CD4-positive, alpha-beta T cell (primary cell): ENCODE measurements around the gene PPARG. TPM values are rescaled to one million over a fixed set of nuclear protein-coding genes. Genes with fewer than 3 reads are reported as not detected.

Experiments used
- ATAC-seq: fragments of 200-7000 bp; cut with Tn5 transposase; one replicate; pipeline ENCODE4 v1.10.0; 2022; ENCODE audit warnings: mild to moderate bottlenecking; ENCODE audit not compliant: poor library complexity
- CTCF ChIA-PET: fragments of 350-600 bp; sonication (Branson Sonifier 250); formaldehyde crosslinking; loops from one replicate; lab custom pipeline; 2021; ENCODE audit warnings: antibody characterized with exemption, inconsistent platforms; lab: Charles Lee
- POLR2A ChIA-PET: fragments of 350-600 bp; sonication (Branson Sonifier 250); formaldehyde crosslinking; loops from one replicate; lab custom pipeline; 2021; ENCODE audit warnings: antibody characterized with exemption, inconsistent platforms; lab: Charles Lee
- DNase-seq, 14 experiments: peaks; one replicate each; pipeline ENCODE4 v3.0.0-alpha.2; 2013 to 2020; ENCODE audit warnings: mixed read lengths in 2 of 14
- H3K27ac ChIP-seq, 2 donors: one replicate each; pipeline versions ENCODE4 v1.5.1 to v1.7.0; 2013; ENCODE audit warnings: low read length in 2 of 2, low read depth in 1 of 2, mild to moderate bottlenecking in 1 of 2
- H3K27me3 ChIP-seq, 2 experiments: 1 replicate in 1 of 2; 2 replicates in 1 of 2; pipeline versions ENCODE4 v1.6.1 to v1.7.0; 2013; ENCODE audit warnings: low read length in 2 of 2, control low read depth in 1 of 2, mild to moderate bottlenecking in 1 of 2, moderate library complexity in 1 of 2; ENCODE audit not compliant: insufficient read depth in 2 of 2, control insufficient read depth in 1 of 2
- H3K36me3 ChIP-seq: one replicate; pipeline ENCODE4 v1.6.1; 2013; ENCODE audit warnings: low read length, control low read depth; ENCODE audit not compliant: insufficient read depth
- H3K4me1 ChIP-seq: one replicate; pipeline ENCODE4 v1.6.1; 2013; ENCODE audit warnings: low read length, control low read depth; ENCODE audit not compliant: insufficient read depth
- H3K4me3 ChIP-seq: one replicate; pipeline ENCODE4 v1.5.1; 2013; ENCODE audit warnings: mild to moderate bottlenecking, low read length, moderate library complexity
- H3K9me3 ChIP-seq, 2 experiments: 1 replicate in 1 of 2; 2 replicates in 1 of 2; pipeline versions ENCODE4 v1.6.1 to v1.7.0; 2013; ENCODE audit warnings: low read length in 2 of 2, mild to moderate bottlenecking in 2 of 2, control low read depth in 1 of 2, moderate library complexity in 1 of 2; ENCODE audit not compliant: control insufficient read depth in 1 of 2, insufficient read depth in 1 of 2
- H3K27ac Mint-ChIP-seq: one replicate; pipeline ENCODE4 v1.8.0; 2020; ENCODE audit warnings: mixed read lengths
- H3K27me3 Mint-ChIP-seq: one replicate; pipeline ENCODE4 v1.8.0; 2021; ENCODE audit warnings: mixed read lengths
- H3K36me3 Mint-ChIP-seq: one replicate; pipeline ENCODE4 v1.8.0; 2021; ENCODE audit warnings: low read depth, mixed read lengths
- H3K4me1 Mint-ChIP-seq: one replicate; pipeline ENCODE4 v1.8.0; 2021; ENCODE audit warnings: low read depth, mixed read lengths
- H3K4me3 Mint-ChIP-seq: one replicate; pipeline ENCODE4 v1.8.0; 2020; ENCODE audit warnings: mild to moderate bottlenecking, mixed read lengths
- H3K9me3 Mint-ChIP-seq: one replicate; pipeline ENCODE4 v1.8.0; 2020; ENCODE audit warnings: mixed read lengths
- CTCF ChIP-seq: fragments of 200-600 bp; IDR thresholded peaks from one replicate; pipeline ENCODE4 v1.8.0; 2022; ENCODE audit warnings: antibody characterized with exemption, mild to moderate bottlenecking
- intact Hi-C, 2 experiments: fragments of 100-400 bp; cut with DNase I in 1 of 2; cut with micrococcal nuclease in 1 of 2; formaldehyde crosslinking; loops; one replicate each; pipeline versions ENCODE4 v1.15.1 to v1.9.0; 2023 to 2025; cut with DNase I, micrococcal nuclease
- total RNA-seq, 174 experiments: library from RNA in 2 of 174; stranded (reverse) in 2 of 174; gene quantifications; one replicate each; pipeline ENCODE4 v1.2.3 and lab custom pipeline; 2021 to 2026

Gene PPARG
- total RNA-seq, 2 experiments from 2014 or later = 0.27 to 0.75 TPM

- Histone ChIP-seq H3K36me3 (no peaks in the 10 kb centered on the region), H3K27ac (no peak overlapping the region), H3K4me1 (no peaks in the 10 kb centered on the region), H3K4me3 (no peak overlapping the region), H3K9me3 (no peaks in the 10 kb centered on the region), H3K27me3 (no peaks in the 10 kb centered on the region)
- intact Hi-C loops = no loop called here
- Mint-ChIP-seq H3K27ac (no peak overlapping the region), H3K4me1 (no peaks in the 10 kb centered on the region), H3K36me3 (no peaks in the 10 kb centered on the region), H3K27me3 (peaks cover 6% of the 10 kb centered on the region), H3K4me3 (no peak overlapping the region), H3K9me3 (no peaks in the 10 kb centered on the region)
- ATAC-seq = no peak
- ChIA-PET POLR2A (no interaction called here), CTCF (no interaction called here)
- no peak for DNase-seq
- no peak for TF ChIP-seq CTCF
Measured at GRCh38 chr3:12370758-12371157, 81.9 kb downstream of the PPARG start.

- Mint-ChIP-seq H3K4me3 (no peak overlapping the region), H3K36me3 (no peaks in the 10 kb centered on the region), H3K4me1 (no peaks in the 10 kb centered on the region), H3K27me3 (peaks cover 6% of the 10 kb centered on the region), H3K27ac (no peak overlapping the region), H3K9me3 (no peaks in the 10 kb centered on the region)
- no peak overlapping the region for H3K27ac ChIP-seq
- H3K36me3 ChIP-seq = no peaks in the 10 kb centered on the region
- H3K9me3 ChIP-seq = no peaks in the 10 kb centered on the region
- DNase-seq (no peak), ATAC-seq (no peak)
- H3K4me3 ChIP-seq = no peak overlapping the region
- intact Hi-C loops = no loop called here
- H3K4me1 ChIP-seq = no peaks in the 10 kb centered on the region
- POLR2A ChIA-PET = no interaction called here
- no peak for TF ChIP-seq CTCF
- no peaks in the 10 kb centered on the region for H3K27me3 ChIP-seq
- CTCF ChIA-PET = no interaction called here
Measured at GRCh38 chr3:12371525-12372140, 82.8 kb downstream of the PPARG start.

GRCh38 chr3:12372741-12373280, 83.9 kb downstream of the PPARG start:
- Mint-ChIP-seq H3K4me1 (no peaks in the 10 kb centered on the region), H3K27ac (no peak overlapping the region), H3K4me3 (no peak overlapping the region), H3K27me3 (peaks cover 6% of the 10 kb centered on the region), H3K36me3 (no peaks in the 10 kb centered on the region), H3K9me3 (no peaks in the 10 kb centered on the region)
- Histone ChIP-seq H3K27me3 (no peaks in the 10 kb centered on the region), H3K36me3 (no peaks in the 10 kb centered on the region), H3K27ac (no peak overlapping the region), H3K9me3 (no peaks in the 10 kb centered on the region), H3K4me3 (no peak overlapping the region), H3K4me1 (no peaks in the 10 kb centered on the region)
- intact Hi-C loops = no loop called here
- no peak for TF ChIP-seq CTCF
- ChIA-PET CTCF (no interaction called here), POLR2A (no interaction called here)
- DNase-seq (no peak), ATAC-seq (no peak)
